Loucy (cell line): Measurements from ENCODE around the gene TRIM2.

Experiments
- EZH2phosphoT487 ChIP-seq: fragments of 200-600 bp; IDR thresholded peaks from 2 replicates; pipeline ENCODE4 v1.6.1; 2018; ENCODE audit warnings: antibody characterized with exemption, mild to moderate bottlenecking, moderate library complexity, borderline replicate concordance
- TF ChIP-seq, protein P1 (sequence below): fragments of 200-600 bp; sonication (generic); conservative IDR thresholded peaks from 2 replicates; pipeline ENCODE4 v1.5.1; 2014; ENCODE audit warnings: mild to moderate bottlenecking, antibody characterized with exemption, low read length

DNA sequence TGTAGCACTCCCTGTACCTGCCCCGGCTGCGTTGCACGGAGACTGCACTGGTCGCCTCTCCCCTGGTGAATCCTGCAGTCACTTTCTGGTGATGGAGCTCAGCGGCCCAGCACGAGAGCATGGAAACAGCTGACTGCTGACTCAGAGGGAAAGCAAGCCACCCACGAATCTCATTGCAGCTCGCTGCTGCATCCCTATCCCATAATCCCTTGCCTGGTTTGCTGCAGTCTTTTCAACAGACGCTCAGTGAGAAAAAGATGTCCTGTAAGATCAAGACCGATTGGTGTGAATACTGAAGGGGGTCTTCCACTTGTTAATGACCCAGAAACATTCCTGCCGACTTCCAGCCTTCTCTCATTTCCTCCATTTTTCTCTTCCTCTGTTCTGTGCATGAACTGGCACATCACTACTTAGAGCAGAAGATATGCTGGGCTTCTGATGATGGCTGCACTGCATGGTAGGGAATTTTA is 52.9 kb downstream of the TRIM2 start:
- TF ChIP-seq, protein P1, sequence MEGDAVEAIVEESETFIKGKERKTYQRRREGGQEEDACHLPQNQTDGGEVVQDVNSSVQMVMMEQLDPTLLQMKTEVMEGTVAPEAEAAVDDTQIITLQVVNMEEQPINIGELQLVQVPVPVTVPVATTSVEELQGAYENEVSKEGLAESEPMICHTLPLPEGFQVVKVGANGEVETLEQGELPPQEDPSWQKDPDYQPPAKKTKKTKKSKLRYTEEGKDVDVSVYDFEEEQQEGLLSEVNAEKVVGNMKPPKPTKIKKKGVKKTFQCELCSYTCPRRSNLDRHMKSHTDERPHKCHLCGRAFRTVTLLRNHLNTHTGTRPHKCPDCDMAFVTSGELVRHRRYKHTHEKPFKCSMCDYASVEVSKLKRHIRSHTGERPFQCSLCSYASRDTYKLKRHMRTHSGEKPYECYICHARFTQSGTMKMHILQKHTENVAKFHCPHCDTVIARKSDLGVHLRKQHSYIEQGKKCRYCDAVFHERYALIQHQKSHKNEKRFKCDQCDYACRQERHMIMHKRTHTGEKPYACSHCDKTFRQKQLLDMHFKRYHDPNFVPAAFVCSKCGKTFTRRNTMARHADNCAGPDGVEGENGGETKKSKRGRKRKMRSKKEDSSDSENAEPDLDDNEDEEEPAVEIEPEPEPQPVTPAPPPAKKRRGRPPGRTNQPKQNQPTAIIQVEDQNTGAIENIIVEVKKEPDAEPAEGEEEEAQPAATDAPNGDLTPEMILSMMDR: no peak
- no peak for TF ChIP-seq EZH2phosphoT487
